GM19025 (cell line): ENCODE results near the gene RBFOX2.
"Not testable (repeated sequence)": the region's sequence is repeated elsewhere in the genome, so short reads cannot be mapped to it uniquely, and the experiment has no call there.

Experiments
- ATAC-seq: cut with Tn5 transposase; IDR thresholded peaks from one replicate; pipeline ENCODE4 v1.9.1; 2021; ENCODE audit warnings: mild to moderate bottlenecking, low read depth, moderate library complexity; ENCODE audit not compliant: unreplicated experiment

RBFOX2 gene

DNA sequence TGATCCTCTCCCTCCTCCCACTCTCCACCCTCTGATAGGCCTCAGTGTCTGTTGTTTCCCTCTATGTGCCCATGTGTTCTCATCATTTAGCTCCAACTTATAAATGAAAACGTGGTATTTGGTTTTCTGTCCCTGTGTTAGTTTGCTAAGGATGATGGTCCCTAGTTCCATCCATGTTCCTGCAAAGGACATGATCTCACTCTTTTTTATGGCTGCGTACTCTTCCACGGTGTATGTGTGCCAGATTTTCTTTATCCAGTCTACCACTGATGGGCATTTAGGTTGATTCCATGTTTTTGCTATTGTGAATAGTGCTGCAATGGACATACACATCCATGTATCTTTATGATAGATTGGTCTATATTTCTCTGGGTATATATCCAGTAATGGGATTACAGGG lies 15.9 kb upstream of the RBFOX2 start:
- ATAC-seq, result not testable (repeated sequence)

DNA sequence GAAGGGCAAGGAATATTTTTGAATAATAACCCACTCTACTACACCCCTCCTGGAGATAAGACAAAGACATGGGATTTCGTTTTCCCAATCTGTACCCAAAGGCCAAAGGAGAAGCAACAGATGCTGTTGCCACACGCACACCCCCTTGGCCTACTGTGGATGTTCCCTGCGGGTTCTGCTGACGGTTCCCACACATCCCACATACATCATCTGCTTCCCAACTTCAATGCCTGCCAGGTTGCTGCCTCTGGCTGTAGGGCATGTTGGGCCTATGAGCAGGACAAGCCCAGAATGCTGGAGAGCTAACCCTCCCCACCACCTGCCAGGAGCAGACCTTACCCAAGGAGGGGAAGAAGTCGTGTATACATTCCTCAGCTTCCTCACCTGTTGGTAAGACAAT lies 13.6 kb upstream of the RBFOX2 start:
- no peak for ATAC-seq

DNA sequence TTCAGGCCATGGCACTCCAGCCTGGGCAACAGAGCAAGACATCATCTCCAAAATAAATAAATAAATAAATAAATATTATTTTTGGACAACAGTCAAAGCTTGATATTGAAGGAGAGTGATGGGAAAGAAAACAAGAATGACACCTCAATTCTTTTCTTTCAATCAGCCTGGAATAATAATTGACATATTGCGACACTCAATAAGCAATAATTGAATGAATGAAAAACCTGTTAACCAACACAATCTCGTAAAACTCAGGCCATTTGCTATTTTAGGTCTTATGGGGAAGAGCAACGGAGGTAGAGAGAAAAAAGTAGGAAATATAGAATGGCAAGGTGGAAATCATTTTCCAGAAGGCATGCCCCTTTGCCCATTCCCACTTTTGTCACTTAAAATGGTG lies 10.5 kb upstream of the RBFOX2 start:
- ATAC-seq, result no peak

DNA sequence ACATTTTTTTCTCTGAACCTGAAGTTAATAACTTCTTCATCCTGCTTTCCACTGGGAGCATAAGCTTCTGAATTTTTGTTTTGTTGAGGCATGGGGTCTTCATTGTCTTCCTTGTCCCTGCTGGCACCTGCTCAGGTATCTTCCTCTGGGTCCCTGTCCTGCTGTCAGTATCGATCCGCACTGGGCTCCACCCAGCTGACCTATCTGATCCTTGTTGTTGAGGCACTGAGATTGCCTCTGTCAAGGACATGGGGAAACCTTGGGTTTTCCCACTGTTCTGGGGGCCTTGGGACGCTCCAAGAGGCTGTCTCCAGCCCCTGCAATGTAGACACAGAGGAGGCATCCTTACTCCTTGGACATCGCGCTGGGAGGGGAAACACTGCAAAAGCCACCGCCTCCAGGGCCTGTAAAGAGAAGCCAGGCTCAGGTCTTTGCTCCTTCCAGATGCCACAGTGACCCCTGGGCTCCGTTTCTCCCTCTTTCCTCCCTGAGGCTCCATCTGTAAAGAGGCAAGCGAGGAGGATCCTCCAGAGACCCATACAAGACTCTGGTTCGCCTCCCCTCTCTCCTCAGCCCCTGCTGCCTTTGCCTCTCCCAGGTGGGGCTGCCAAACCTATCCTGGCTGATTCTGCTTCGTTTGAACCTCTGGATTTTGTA lies 8.6 kb upstream of the RBFOX2 start:
- no peak for ATAC-seq

DNA sequence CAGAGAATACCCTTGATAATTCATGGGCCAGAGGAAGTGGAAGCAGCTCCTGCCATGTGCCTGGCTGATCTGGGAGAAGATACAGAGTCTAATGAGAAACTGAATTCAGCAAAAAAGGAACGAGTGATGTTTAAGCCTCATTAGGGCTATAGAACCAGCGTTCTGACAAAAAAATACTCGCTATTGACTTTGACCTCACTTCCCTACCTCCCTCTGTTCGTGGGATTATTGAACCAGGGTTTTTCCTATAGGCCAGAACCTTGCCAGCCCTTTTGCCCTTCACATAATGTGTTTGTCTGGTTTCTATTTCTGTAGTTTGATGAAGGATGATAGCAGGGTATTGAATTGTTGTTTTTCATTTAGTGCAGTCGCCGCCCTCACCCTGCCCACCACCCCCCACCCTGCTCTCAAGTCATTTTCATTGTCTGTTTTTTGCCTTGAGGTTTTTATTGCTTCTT lies 7.6 kb upstream of the RBFOX2 start:
- no peak for ATAC-seq

DNA sequence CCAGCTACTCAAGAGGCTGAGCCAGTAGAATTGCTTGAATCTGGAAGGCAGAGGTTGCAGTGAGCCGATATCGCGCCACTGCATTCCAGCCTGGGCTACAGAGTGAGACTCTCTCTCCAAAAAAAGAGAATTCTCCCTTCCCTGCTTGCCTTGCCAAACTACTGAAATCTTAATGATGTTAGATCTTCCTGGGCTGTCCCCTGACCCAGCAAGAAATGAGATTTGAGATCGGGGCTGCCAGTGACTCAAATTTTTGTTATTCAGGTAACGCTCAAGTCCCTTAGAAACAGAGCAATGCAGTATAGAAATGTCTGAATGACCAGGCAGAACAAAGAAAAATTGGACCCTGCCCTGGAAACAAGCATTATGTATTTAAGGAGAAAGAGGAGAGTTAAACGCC lies 4.0 kb upstream of the RBFOX2 start:
- no peak for ATAC-seq

DNA sequence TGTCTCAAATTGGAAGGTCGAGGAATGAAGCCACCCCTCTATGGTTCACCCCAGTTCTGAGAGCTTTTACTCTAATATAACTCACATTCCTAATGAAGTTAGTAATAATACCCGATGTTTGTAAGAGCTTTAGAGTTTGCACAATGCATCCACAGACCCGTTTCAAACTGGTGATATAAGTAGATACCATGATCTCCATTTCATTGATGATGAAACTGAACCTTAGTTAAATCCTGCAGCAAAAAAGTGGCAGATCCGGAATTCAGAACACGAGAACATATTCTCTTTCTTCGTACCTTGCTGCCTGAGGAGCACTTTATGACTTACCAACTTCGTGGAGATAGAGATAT lies 757 bp upstream of the RBFOX2 start:
- no peak for ATAC-seq

DNA sequence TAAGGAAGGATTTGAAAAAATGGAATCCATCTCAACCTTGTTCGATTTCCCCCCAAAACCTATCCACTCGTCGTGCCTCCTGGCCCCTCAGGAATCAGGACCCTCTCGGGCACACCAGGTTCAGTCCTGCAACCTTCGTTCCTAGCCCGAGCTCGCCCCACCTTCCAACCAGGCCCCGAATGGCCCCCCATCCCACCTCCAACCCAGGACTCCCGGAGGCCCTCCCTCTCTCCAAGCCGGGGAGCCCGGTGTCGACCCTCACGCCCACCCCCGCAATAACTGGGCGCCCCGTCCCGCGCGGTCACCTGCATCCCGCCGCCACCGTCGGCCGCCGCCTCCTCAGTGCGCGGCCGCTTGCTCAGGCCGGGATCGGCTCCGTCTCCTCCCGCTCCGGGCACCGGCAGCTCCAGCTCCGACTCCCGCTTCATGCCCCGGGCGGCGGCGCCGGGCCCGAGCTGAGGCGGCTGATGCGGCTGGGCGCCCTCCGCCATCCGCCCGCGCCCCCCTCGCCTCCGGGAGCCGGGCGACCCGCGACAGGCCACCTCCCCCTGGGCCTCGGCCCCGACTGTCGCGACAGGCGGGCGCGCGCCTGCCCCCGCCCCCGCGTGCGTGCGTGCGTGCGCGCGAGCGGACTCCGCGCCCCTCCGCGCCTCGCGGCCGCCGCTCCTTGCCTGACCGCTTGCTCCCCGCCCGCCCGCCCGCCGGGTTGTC lies 534 bp downstream of the RBFOX2 start:
- no peak for ATAC-seq

DNA sequence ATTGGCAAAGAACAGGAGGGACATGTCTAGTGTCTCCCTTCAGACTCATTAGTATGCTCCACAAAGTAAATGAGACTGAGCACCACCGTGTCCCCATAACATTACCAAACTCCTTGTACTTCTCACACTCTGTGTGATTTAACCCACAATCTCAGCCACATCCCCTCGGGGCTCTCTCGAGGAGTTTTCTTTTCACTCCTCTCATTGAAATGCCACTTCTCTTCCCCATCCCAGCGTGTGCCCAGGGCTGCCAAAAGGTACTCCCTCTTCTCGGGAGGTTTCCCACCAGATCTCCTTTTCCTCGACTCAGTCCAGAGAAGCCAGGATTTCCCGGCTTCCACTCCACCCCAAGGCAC lies 1.1 kb downstream of the RBFOX2 start:
- ATAC-seq, result no peak

DNA sequence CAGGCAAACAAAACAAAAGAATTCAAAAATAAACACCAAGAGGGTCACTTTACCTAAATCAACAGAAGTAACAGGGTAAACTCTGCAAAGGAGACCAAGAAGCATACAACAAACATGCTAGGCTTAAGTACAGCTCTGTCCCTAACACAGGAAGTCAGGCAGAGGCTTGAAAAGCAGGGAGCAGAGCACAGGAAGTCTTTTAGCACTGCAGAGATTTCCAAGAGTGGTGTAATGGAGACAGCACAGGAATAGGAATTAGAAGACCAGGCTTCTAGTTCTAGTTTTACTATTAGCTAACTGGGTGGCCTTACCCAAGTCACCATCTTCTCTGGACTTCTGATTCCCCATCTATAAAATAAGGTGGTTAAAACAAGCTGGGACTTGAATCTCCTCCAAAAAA lies 1.9 kb downstream of the RBFOX2 start:
- ATAC-seq, result no peak

DNA sequence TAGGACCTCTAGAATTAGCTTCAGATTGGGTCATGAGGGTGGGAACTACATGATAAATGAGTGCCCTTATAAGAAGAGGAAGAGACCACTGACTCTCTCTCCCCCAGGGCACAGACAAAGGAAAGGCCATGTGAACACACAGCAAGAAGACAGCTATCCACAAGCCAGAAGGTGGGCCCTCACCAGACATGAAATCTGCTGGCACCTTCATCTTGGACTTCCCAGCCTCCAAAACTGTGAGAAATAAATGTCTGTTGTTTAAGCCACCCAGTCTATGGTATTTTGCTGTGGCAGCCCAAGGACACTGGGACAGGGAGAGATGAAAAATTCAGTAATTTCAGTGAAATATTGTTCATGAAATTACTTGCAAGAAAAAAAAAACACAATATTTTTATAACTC lies 5.9 kb downstream of the RBFOX2 start:
- no peak for ATAC-seq

DNA sequence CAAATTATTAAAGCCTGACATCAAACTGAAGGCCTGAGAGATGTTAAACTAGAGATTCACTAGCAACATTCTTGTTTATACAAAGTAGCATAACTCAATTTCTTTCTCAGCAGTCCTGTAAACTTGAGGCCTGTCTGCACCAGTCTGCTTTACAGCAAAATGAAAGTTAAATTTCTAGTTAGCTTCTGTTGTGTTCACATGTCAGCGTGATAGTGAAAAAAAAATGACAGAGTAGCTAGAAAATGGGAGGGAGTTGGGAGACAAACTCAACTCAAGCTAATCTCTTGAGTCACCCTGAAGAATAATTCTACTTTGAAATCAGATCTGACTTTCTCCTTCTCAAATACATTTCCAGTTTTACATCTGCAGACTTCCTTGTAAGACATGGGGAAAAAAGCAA lies 6.5 kb downstream of the RBFOX2 start:
- ATAC-seq, result no peak

DNA sequence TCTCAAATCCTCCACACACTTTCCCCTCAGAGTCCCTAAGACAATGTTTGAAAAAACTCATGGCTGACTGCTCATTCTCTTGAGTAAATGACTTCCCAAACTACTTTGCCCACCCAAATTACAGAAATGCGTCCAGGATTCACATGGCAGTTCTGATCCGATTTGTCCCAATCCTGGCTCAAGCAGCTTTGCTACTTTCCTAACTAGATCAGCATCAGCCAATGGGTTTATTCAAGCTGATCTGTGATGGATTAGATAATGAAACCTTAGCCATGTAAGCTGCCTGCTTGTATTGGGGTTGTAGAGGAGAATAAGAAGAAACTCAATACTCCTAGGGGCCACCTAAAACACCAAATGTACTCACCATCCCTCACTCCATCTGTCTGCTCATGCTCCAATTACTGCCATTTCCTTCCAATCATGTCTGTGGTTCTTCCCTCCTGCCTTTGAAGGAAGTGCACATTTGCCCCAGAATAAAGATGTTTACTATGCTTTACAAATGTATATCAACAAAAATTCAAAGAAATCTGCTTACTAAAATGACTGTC lies 6.9 kb downstream of the RBFOX2 start:
- ATAC-seq, result no peak

DNA sequence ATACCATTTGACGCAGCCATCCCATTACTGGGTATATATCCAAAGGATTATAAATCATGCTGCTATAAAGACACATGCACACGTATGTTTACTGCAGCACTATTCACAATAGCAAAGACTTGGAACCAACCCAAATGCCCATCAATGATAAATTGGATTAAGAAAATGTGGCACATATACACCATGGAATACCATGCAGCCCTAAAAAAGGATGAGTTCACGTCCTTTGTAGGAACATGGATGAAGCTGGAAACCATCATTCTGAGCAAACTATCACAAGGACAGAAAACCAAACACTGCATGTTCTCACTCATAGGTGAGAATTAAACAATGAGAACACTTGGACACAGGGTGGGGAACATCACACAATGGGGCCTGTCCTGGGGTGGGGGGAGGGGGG lies 7.8 kb downstream of the RBFOX2 start:
- not testable (repeated sequence) for ATAC-seq

DNA sequence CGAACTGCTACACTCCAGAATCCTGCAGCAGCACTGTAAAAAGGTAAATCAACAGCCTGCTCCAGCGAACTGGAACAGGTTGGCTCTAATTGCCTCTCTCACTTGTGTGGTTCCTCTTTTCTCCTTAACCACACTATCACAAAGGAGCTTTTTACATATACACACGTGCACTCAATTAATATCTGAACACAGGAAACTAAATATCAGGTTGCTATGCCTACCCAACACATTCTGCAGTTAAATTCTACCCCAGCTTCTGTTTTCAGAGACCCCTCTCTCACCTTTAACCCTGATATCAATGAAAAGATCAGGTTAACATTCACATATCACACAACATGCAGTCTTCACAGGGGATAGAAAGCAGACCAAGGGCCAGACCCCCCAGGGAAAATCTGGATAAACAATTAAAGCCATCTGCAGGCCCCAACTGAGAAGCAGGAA lies 11.0 kb downstream of the RBFOX2 start:
- no peak for ATAC-seq

DNA sequence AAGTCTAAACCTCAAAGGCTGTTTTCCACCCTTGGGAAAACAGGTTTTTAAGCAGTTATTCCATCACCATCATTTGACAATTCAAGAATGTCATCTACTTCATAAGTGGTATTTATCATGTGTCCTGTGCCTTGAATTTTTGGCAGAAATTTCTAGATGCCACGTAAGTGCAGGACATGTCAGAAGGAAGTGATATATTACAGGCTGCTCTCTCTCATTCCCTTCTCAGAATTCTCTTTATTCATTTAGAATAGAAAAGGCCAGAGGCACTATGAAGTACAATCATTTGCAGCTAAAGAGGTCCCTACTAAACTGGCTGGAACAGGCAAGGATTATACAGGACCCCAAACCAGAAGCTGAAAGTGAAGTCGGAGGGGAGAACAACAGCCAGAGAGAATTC lies 11.9 kb downstream of the RBFOX2 start:
- ATAC-seq, result no peak

DNA sequence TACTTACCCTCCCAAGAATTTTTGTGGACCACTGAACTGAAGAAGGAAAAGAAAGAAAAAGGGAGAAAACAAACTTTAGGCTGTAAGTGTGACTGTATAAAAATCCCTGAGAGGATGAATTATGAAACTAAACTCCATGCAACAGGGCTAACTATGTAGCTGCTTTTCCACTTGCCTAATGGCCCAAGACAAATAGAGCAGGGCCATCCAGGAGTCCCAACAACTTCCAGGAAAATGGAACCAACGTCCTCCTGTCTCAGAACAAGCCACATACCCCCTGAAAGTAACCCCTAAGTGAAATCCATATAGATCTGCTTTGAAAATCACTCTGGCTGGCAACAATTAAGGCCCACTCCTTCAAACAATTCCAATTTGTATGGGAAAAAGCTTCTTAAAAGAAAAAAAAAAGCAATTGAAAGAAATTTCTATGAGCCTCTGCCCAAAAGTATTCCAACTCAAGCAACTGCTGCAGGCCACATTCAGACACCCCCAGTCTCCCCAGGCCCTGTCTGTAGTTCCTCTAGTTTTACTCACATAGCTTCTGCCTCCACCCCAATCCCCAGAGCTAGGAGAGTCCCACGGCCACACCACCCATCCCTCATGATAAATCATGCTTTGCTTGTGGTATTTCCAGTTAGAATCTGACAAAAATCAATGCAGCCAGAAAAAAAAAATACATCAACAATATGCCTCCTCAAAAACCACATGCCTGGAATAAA lies 12.7 kb downstream of the RBFOX2 start:
- ATAC-seq, result no peak

DNA sequence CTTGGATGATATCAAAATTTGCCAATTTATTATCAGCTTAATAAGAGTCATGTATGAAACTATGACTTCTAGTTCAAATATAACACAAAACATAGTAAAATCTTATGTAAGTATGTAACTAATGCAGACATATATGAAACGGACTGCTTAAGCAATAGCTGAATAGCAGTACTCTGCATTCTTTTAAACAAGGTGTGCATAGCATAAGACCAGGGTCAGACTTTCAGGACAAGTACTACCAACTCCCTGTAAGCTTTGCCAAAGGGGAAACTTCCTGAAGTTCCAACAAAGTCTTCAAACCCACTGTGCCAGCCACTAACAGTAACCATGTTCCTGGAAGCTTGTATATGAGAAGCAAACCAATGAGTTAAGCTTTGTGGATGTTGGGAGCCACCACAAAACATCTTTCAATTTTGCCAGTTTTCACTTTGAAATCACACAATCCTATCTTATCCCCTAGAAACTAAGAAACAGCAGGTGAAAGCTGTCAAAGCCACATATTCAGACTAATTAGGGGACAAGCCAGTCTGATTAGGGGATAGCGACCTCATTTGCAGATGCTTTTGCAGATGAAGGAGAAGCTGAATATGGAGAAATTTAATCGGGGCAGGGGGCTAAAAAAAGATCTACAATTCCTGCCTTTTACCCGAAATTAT lies 13.3 kb downstream of the RBFOX2 start:
- ATAC-seq, result no peak

DNA sequence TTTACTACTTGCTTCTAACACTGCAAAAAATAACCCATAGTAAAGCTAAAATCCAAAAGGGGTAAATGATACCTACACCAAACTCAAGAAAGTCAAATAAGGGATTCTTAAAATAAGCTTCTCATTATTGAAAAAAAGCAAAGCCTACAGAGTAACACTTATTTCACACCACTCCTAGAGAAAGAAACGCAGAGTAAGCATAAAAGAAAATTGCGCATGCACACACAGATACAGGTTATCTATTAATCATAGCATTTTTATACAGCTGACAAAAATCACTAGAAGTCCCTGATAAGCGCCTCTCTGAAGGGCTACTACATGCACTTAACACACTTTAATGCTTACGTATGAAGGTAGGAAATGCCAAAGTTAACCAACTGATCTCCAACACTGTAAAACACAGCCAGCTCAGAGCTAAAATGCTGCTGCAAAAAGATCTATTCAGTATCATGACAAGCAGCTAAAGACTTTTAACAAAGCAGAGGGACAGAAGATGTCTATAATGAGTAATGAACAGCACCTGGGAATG lies 14.0 kb downstream of the RBFOX2 start:
- no peak for ATAC-seq

DNA sequence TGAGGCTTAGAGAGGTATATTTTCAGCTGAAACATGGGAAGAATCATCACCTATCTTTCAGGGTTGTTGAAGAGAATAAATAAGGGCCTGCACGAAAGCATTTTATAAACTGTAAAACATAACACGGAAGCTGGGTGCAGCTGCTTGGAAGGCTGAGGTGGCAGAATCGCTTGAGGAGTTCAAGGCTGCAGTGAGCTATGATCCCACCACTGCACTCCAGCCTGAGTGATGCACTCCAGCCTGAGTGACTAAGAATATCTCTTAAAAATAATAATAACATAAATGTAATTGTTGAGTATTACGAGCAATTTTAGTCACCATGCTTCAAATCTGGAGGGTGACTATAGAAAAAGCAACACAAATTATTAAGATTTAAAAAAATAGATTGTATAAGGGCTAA lies 16.3 kb downstream of the RBFOX2 start:
- no peak for ATAC-seq

DNA sequence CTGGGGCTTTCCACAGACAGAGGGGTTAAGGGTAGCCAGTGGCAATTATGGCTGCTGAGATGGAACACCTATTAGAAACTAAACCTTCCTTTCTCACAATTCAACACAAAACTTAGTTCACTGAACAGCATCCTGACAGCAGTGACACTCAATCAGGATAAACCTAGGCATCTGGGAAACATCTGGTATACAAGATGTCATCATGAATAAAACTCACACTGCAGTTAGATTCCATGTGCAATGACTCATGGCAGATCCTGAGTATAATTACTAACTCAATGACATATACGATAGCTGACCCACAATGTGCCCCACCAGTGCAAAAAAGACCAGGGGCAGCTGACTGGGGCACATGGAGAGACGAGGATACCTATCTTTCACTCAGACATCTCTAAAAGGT lies 17.7 kb downstream of the RBFOX2 start:
- ATAC-seq, result no peak
